ENCODE data around the gene PRDM11.
"Not testable (repeated sequence)": the region's sequence is repeated elsewhere in the genome, so short reads cannot be mapped to it uniquely, and the experiment has no call there.

PRDM11 gene

GRCh38 chr11:45239733-45240132 is 93.3 kb downstream of the PRDM11 start:
- Mint-ChIP-seq H3K9me3 (no peaks in the 10 kb centered on the region), H3K36me3 (peaks cover 3% of the 10 kb centered on the region), H3K27me3 (peaks cover 14% of the 10 kb centered on the region), H3K4me1 (no peaks in the 10 kb centered on the region), H3K4me3 (no peak overlapping the region), H3K27ac (no peak overlapping the region)

GRCh38 chr11:45243967-45244366 is 97.5 kb downstream of the PRDM11 start:
- no peaks in the 10 kb centered on the region for H3K9me3 Mint-ChIP-seq
- peaks cover 2% of the 10 kb centered on the region for H3K27me3 Mint-ChIP-seq
- no peaks in the 10 kb centered on the region for H3K4me1 Mint-ChIP-seq

GRCh38 chr11:45245218-45246045 is 99.0 kb downstream of the PRDM11 start:
- no peak overlapping the region for H3K4me3 Mint-ChIP-seq
- H3K27ac Mint-ChIP-seq = no peak overlapping the region
- H3K27me3 Mint-ChIP-seq = peaks cover 2% of the 10 kb centered on the region
- H3K36me3 Mint-ChIP-seq = no peaks in the 10 kb centered on the region
- H3K4me1 Mint-ChIP-seq = no peaks in the 10 kb centered on the region
- no peaks in the 10 kb centered on the region for H3K9me3 Mint-ChIP-seq

More at GRCh38 chr11:45243967-45244366, 97.5 kb downstream of the PRDM11 start:
- no peak overlapping the region for H3K4me3 Mint-ChIP-seq
- H3K27ac Mint-ChIP-seq = no peak overlapping the region
- H3K36me3 Mint-ChIP-seq = no peaks in the 10 kb centered on the region

GRCh38 chr11:45246241-45246640 is 99.8 kb downstream of the PRDM11 start:
- H3K4me3 Mint-ChIP-seq = no peak overlapping the region
- H3K4me1 Mint-ChIP-seq = no peaks in the 10 kb centered on the region
- H3K27me3 Mint-ChIP-seq = peaks cover 2% of the 10 kb centered on the region
- no peaks in the 10 kb centered on the region for H3K36me3 Mint-ChIP-seq
- H3K9me3 Mint-ChIP-seq = no peaks in the 10 kb centered on the region
- no peak overlapping the region for H3K27ac Mint-ChIP-seq

GRCh38 chr11:45247433-45247832 is 101.0 kb downstream of the PRDM11 start:
- H3K4me3 Mint-ChIP-seq = no peak overlapping the region
- peaks cover 2% of the 10 kb centered on the region for H3K27me3 Mint-ChIP-seq
- H3K27ac Mint-ChIP-seq = no peak overlapping the region
- H3K9me3 Mint-ChIP-seq = no peaks in the 10 kb centered on the region
- no peaks in the 10 kb centered on the region for H3K4me1 Mint-ChIP-seq
- H3K36me3 Mint-ChIP-seq = no peaks in the 10 kb centered on the region

GRCh38 chr11:45248501-45249011 is 102.1 kb downstream of the PRDM11 start:
- H3K4me3 Mint-ChIP-seq = no peak overlapping the region
- no peaks in the 10 kb centered on the region for H3K36me3 Mint-ChIP-seq
- no peak overlapping the region for H3K27ac Mint-ChIP-seq
- H3K27me3 Mint-ChIP-seq = peaks cover 2% of the 10 kb centered on the region
- no peaks in the 10 kb centered on the region for H3K4me1 Mint-ChIP-seq
- no peaks in the 10 kb centered on the region for H3K9me3 Mint-ChIP-seq

GRCh38 chr11:45249372-45249771 is 102.9 kb downstream of the PRDM11 start:
- not testable (repeated sequence) for H3K36me3 Mint-ChIP-seq, H3K4me1 Mint-ChIP-seq, H3K9me3 Mint-ChIP-seq, H3K4me3 Mint-ChIP-seq, H3K27me3 Mint-ChIP-seq, H3K27ac Mint-ChIP-seq

GRCh38 chr11:45250035-45250718 is 103.7 kb downstream of the PRDM11 start:
- no peak overlapping the region for H3K27ac Mint-ChIP-seq
- H3K4me1 Mint-ChIP-seq = no peaks in the 10 kb centered on the region
- H3K4me3 Mint-ChIP-seq = no peak overlapping the region
- H3K27me3 Mint-ChIP-seq = peaks cover 2% of the 10 kb centered on the region
- no peaks in the 10 kb centered on the region for H3K9me3 Mint-ChIP-seq
- no peaks in the 10 kb centered on the region for H3K36me3 Mint-ChIP-seq

GRCh38 chr11:45252134-45252856 is 105.9 kb downstream of the PRDM11 start:
- Mint-ChIP-seq H3K4me1 (no peaks in the 10 kb centered on the region), H3K9me3 (no peaks in the 10 kb centered on the region), H3K27me3 (peaks cover 2% of the 10 kb centered on the region), H3K36me3 (no peaks in the 10 kb centered on the region), H3K27ac (no peak overlapping the region), H3K4me3 (no peak overlapping the region)

- Mint-ChIP-seq H3K4me1 (no peaks in the 10 kb centered on the region), H3K27ac (no peak overlapping the region), H3K9me3 (no peaks in the 10 kb centered on the region), H3K36me3 (no peaks in the 10 kb centered on the region), H3K27me3 (peaks cover 2% of the 10 kb centered on the region), H3K4me3 (no peak overlapping the region)
Observed at GRCh38 chr11:45252877-45253276, 106.4 kb downstream of the PRDM11 start.

- H3K27ac Mint-ChIP-seq = no peak overlapping the region
- H3K4me3 Mint-ChIP-seq = no peak overlapping the region
- peaks cover 2% of the 10 kb centered on the region for H3K27me3 Mint-ChIP-seq
- no peaks in the 10 kb centered on the region for H3K9me3 Mint-ChIP-seq
- no peaks in the 10 kb centered on the region for H3K4me1 Mint-ChIP-seq
- no peaks in the 10 kb centered on the region for H3K36me3 Mint-ChIP-seq
Observed at GRCh38 chr11:45253640-45254039, 107.2 kb downstream of the PRDM11 start.

GRCh38 chr11:45254070-45254469 is 107.6 kb downstream of the PRDM11 start:
- Mint-ChIP-seq H3K36me3 (no peaks in the 10 kb centered on the region), H3K27me3 (no peaks in the 10 kb centered on the region), H3K4me3 (no peak overlapping the region), H3K27ac (no peak overlapping the region), H3K4me1 (no peaks in the 10 kb centered on the region), H3K9me3 (no peaks in the 10 kb centered on the region)

- no peaks in the 10 kb centered on the region for H3K9me3 Mint-ChIP-seq
- no peak overlapping the region for H3K27ac Mint-ChIP-seq
- no peaks in the 10 kb centered on the region for H3K36me3 Mint-ChIP-seq
- H3K27me3 Mint-ChIP-seq = peaks cover 11% of the 10 kb centered on the region
- H3K4me1 Mint-ChIP-seq = no peaks in the 10 kb centered on the region
- H3K4me3 Mint-ChIP-seq = no peak overlapping the region
Observed at GRCh38 chr11:45258982-45259530, 112.6 kb downstream of the PRDM11 start.

- no peak overlapping the region for H3K27ac Mint-ChIP-seq
- H3K4me3 Mint-ChIP-seq = no peak overlapping the region
- no peaks in the 10 kb centered on the region for H3K36me3 Mint-ChIP-seq
- H3K27me3 Mint-ChIP-seq = peaks cover 12% of the 10 kb centered on the region
- H3K4me1 Mint-ChIP-seq = no peaks in the 10 kb centered on the region
- no peaks in the 10 kb centered on the region for H3K9me3 Mint-ChIP-seq
Observed at GRCh38 chr11:45259592-45259991, 113.2 kb downstream of the PRDM11 start.

- no peaks in the 10 kb centered on the region for H3K36me3 Mint-ChIP-seq
- H3K27ac Mint-ChIP-seq = no peak overlapping the region
- H3K9me3 Mint-ChIP-seq = no peaks in the 10 kb centered on the region
- peaks cover 12% of the 10 kb centered on the region for H3K27me3 Mint-ChIP-seq
- no peak overlapping the region for H3K4me3 Mint-ChIP-seq
- no peaks in the 10 kb centered on the region for H3K4me1 Mint-ChIP-seq
Observed at GRCh38 chr11:45260071-45260470, 113.6 kb downstream of the PRDM11 start.
